CD4-positive, alpha-beta T cell treated with Interleukin-12 subunit alpha and Interleukin-12 subunit beta, for 1 hour (primary cell): ENCODE data around the gene RBCK1.

Source experiments
- DNase-seq: peaks from one replicate; pipeline ENCODE4 v3.0.0-alpha.2; 2020

Gene RBCK1

GRCh38 chr20:400454-401275 is 7.4 kb upstream of the RBCK1 start:
- no peak for DNase-seq

DNA sequence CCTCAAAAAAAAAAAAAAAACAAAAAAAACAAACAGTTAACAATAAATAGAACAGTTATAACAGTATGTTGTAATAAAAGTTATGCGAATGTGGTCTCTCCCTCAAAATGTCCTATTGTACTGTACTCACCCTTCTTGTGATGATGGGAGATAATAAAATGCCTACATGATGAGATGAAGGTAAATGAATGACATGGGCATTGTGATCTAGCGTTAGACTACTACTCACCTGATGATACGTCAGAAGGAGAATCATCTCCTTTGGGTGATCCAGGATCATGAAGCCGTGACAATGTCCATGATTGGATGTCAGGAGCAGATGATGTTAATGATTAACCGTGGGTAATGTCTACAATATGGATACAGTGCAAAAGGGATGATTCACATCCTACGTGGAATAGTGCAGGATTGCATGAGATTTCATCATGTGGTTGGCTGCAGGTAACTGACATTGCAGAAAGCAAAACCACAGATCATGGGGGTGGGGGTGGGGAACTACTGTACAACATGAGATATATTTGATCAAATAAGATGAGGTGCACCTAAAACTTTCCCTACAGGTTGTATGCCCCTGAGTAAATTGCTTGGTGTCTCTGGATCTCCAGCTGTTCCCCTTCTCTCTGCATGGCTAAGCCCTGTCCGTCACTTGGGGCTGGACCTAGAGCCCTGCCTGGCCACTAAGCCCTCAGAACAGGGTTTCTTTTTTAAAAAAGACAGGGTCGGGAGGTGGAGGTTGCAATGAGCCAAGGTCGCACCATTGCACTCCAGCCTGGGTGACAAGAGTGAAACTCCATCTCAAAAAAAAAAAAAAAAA is 6.2 kb upstream of the RBCK1 start:
- no peak for DNase-seq

DNA sequence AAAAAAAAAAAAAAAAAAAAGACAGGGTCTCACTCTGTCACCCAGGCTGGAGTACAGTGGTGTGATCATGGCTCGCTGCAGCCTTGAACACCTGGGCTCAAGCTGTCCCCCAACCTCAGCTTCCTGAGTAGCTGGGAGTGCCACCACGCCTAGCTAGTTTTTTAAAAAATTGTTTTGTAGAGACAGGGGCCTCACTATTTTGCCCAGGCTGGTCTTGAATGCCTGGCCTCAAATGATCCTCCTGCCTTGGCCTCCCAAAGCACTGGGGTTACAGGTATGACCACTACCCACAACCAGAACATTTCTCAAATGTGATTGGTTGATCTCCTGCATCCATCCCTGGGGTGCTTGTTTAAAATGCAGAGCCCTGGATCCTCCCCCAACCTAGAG is 5.6 kb upstream of the RBCK1 start:
- DNase-seq = no peak

- no peak for DNase-seq
Measured at GRCh38 chr20:402898-403581, 5.1 kb upstream of the RBCK1 start.

DNA sequence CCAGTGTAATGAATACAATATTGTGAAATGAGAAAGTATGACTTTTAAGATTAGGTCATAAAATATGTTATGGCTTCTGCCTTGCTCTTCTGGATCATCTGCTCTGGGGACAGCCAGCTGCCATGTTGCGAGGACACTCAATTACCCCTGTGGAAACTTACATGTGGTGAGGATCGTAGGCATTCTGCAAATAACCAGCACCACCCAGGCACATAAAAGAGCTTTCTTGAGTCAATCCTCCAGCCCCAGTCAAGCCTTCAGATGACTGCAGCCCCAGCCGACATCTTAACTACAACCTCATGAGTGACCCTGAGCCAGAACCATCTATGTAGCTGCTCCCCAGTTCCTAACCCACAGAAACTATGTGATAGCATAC is 4.5 kb upstream of the RBCK1 start:
- no peak for DNase-seq

GRCh38 chr20:404088-404487 is 4.0 kb upstream of the RBCK1 start:
- DNase-seq = no peak

DNA sequence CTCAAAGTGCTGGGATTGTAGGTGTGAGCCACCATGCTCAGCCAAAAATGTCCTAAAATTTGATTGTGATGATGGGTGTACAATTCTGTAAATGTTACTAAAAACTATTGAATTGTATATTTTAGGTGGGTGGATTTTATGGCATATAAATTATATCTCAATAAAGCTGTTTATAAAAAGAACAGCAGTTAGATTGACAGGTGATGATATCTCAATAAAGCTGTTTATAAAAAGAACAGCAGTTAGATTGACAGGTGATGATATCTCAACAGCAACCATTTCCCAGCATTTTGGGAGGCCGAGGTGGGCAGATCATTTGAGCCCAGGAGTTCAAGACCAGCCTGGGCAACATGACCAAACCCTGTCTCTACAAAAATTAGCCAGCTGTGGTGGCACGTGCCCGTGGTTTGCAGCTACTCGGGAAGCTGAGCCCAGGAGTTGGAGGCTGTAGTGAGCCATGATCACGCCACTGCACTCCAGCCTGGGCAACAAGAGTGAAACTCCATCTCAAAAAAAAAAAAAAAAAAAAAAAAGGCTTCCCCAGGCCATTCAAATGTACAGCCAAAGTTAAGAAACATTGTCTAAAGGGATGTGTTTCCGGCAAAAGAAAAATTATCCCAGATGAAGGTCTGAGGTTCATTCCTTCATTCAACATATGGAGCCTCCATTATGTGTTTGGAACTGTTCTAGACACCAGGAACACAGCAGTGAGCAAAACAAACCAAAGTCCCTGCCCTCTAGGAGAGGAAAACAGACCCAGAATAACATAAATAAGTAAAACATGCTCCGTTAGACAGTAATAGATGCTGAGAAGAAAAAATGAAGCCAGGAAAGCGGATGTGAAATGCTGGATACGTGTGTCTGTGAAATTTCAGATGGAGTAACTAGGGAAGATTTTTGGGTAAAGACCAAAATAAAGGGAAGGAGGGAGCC is 1.6 kb upstream of the RBCK1 start:
- no peak for DNase-seq

DNA sequence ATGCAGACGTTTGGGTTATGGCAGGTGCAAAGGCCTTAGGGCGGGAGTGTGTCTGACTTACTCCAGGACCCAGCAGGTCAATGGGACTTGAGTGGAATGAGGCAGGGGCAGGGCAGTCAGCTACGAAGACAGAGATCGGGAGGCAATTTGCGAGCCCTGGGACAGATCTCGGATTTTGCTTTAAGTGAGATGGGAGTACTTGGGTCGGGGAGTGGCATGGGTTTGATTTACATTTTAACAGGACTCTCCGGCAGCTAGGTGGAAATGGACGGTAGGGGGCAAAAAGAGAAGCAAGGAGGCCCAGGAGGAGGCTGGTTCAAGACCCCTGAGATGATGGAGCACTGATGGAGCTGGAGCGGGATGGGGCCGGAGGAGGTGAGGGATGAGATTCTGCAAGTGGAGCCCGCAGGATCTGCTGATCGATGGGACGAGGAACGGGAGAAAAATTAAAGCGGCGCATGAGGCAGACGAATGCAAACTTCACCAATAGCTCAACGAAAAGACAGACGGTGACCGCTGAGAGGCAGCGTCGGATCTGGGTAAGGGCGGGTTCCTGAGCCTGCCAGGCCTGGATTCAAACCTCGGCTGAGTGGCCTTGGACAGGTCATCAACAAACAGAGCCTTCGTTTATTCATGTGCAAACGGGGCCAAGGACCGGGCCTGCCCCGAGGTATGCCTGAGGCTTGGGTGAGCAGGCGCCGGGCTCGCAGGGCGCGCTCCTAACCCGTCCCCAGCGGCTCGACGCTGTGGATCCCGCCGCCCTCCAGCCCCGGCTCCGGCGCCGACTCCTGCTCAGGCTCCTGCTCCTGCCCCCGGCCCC is 756 bp upstream of the RBCK1 start:
- DNase-seq = peak; percentile 69

DNA sequence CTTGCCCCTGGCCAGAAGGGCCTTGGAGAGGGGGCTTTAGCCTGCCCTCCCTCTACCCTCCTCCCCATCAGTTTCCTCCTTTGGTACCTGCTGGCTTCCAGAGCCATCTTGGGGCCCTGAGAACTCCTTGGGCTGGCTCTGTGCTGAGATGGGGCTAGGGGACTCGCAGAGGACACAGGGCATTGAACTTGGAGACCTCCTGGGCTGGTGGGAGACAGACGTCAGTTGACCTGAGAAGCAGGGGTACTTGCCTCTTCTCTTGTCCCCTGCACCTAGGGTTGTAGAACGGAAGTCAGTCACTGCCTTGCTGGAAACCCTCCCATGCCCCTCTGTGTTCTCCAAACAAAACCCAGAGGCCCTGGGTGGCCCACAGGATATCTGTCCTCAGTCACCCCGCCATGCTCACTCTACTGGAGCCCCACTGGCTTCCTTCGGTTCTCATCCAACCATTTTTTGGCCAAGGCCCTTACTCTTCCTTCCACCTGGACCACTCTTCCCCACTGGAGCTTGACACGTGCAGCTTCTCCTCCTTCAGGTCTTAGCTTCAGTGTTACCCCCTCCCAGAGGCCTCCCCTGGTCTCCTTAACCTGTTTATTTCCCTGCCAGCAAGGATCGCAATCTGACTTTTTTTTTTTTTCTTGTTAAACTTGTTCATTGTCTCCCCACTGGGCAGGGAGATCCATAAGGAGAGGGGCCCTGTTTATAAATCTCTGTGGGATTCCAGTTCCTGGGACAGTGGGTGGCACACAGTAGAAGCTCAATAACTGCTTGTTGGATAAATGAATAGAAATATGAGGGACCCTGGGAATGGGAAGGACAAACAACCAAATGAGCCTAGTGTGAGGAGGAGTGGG is 971 bp downstream of the RBCK1 start:
- peak; percentile 10 for DNase-seq

GRCh38 chr20:409697-410559 is 1.8 kb downstream of the RBCK1 start:
- DNase-seq = no peak

DNA sequence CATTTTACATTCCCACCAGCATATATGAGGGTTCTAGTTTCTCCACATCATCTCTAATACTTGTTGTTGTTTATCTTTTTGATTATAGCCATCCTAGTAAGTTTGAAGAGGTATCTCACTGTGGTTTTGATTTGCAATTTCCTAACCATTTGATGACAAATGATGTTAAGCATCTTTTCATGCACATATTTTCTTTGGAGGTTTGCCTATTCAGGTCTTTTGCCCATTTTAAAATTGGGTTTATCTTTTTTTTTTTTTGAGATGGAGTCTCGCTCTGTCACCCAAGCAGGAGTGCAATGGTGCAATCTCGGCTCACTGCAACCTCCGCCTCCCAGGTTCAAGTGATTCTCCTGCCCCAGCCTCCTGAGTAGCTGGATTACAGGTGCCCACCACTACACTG is 4.0 kb downstream of the RBCK1 start:
- no peak for DNase-seq

GRCh38 chr20:414161-414560 is 6.1 kb downstream of the RBCK1 start:
- no peak for DNase-seq

- no peak for DNase-seq
Measured at GRCh38 chr20:415820-416322, 7.8 kb downstream of the RBCK1 start.

GRCh38 chr20:416950-417800 is 9.1 kb downstream of the RBCK1 start:
- DNase-seq = no peak

- no peak for DNase-seq
Measured at GRCh38 chr20:417801-418342, 9.8 kb downstream of the RBCK1 start.

DNA sequence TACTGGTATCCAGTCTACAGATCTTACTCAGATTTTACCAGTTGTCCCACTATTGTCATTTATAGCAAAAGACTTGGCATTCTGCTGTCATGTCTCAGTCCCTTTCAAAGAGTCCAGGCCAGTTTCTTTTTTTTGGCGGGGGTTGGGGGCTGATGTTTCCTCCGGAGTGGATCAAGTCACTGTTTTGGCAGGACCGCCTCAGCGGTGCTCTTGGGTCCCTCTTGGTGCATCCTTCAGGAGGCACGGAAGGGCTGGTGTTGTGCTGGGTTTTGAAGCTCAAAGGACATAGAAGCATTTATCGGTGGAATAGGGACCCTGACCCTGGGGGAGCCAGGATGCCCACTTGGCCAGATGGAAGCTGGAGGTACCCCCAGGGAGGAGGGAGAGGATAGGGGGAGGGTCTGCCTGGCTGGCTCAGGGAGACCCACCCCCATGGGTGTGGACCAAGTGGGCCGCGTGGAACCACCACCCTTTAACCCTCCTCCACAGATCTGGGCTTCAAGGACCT is 10.8 kb downstream of the RBCK1 start:
- DNase-seq = no peak

DNA sequence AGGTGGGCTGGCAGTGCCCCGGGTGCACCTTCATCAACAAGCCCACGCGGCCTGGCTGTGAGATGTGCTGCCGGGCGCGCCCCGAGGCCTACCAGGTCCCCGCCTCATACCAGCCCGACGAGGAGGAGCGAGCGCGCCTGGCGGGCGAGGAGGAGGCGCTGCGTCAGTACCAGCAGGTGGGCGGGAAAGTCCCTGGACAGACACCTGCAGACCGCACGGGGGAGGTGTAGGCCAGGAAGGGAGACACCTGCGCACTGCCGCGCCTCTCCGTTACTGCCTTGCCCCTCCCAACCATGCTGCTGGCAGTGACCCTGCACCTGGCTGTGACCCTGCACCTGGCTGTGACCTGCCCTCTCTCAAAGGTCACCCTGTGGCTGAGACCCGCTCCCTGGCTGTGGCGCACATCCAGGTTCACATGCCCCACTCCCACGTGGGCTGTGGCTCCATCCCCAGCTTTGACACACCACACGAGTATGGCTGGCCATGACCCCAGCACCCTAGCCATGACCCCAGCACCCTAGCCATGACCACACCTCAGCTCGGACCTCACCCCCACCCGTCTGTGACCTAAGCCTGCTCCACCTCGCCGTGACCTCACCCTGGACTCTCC is 11.6 kb downstream of the RBCK1 start:
- no peak for DNase-seq
